ENCODE results near the gene LAMB1.

GRCh38 chr7:108038986-108039385 lies 36.0 kb upstream of the LAMB1 start:
- TF ChIP-seq CTCF (IDR thresholded peaks at IDR 0.05; ENCODE audit: low read depth, low read length) (no peak), EZH2phosphoT487 (IDR thresholded peaks at IDR 0.05; ENCODE audit: low read depth) (no peak)

Measured in OCI-LY3 (cell line).